Uterus (tissue), 4 donors: ENCODE data around the gene MAPKAPK2. TPM values are rescaled to one million over a fixed set of nuclear protein-coding genes. Genes with fewer than 3 reads are reported as not detected.
"Not testable (repeated sequence)": the region's sequence is repeated elsewhere in the genome, so short reads cannot be mapped to it uniquely, and the experiment has no call there.

Experiments
- DNase-seq, 2 donors: peaks; one replicate each; pipeline ENCODE4 v3.0.0-alpha.2; 2019 to 2020
- H3K27ac ChIP-seq, 2 donors: fragments of 200-600 bp; sonication (generic); 1 replicate in 1 of 2; 2 replicates in 1 of 2; pipeline ENCODE4 v1.5.1; 2016 to 2018
- H3K27me3 ChIP-seq, 2 donors: fragments of 200-600 bp; sonication (generic); one replicate each; pipeline ENCODE4 v1.5.1; 2018 to 2019; ENCODE audit warnings: control low read depth in 1 of 2
- H3K36me3 ChIP-seq, 2 donors: fragments of 200-600 bp; sonication (generic); one replicate each; pipeline ENCODE4 v1.5.1; 2019; ENCODE audit warnings: control low read depth in 1 of 2
- H3K4me1 ChIP-seq, 2 donors: fragments of 200-600 bp; sonication (generic); one replicate each; pipeline ENCODE4 v1.5.1; 2018 to 2019; ENCODE audit warnings: control low read depth in 1 of 2
- H3K4me3 ChIP-seq, 2 donors: fragments of 200-600 bp; sonication (generic); 1 replicate in 1 of 2; 2 replicates in 1 of 2; pipeline ENCODE4 v1.5.1; 2018 to 2019; ENCODE audit warnings: mild to moderate bottlenecking in 1 of 2
- H3K9me3 ChIP-seq, 2 donors: fragments of 200-600 bp; sonication (generic); one replicate each; pipeline ENCODE4 v1.5.1; 2019; ENCODE audit warnings: control low read depth in 1 of 2
- POLR2A ChIP-seq, 2 donors: fragments of 450-650 bp; IDR thresholded peaks; one replicate each; pipeline ENCODE4 v1.6.1; 2016; ENCODE audit warnings: antibody characterized with exemption in 2 of 2, mild to moderate bottlenecking in 1 of 2, moderate library complexity in 1 of 2
- intact Hi-C: fragments of 100-400 bp; cut with DNase I; formaldehyde crosslinking; loops from one replicate; pipeline ENCODE4 v1.15.1; 2023; ENCODE audit warnings: low total_unique reads
- total RNA-seq, 4 donors: library from RNA; depleted of rRNA in 3 of 4; stranded (reverse); fragments of >200 nt in 3 of 4; gene quantifications; one replicate each; pipeline versions ENCODE4 v1.1.0 to v1.2.4, GENCODE V29; 2014 to 2023
- TF ChIP-seq, protein P1 (sequence below), 4 experiments: fragments of 200-600 bp in 2 of 4; fragments of 450-650 bp in 2 of 4; sonication (generic) in 2 of 4; IDR thresholded peaks; one replicate each; pipeline ENCODE4 v1.5.1; 2016 to 2019; ENCODE audit warnings: antibody characterized with exemption in 4 of 4, mild to moderate bottlenecking in 2 of 4, moderate library complexity in 1 of 4
- donor health status: DM: yes; HTN: yes; CAD: no.

MAPKAPK2 gene
- total RNA-seq, 4 donors from 2014 or later = 17.1 to 89.2 (median 27.4) TPM

DNA sequence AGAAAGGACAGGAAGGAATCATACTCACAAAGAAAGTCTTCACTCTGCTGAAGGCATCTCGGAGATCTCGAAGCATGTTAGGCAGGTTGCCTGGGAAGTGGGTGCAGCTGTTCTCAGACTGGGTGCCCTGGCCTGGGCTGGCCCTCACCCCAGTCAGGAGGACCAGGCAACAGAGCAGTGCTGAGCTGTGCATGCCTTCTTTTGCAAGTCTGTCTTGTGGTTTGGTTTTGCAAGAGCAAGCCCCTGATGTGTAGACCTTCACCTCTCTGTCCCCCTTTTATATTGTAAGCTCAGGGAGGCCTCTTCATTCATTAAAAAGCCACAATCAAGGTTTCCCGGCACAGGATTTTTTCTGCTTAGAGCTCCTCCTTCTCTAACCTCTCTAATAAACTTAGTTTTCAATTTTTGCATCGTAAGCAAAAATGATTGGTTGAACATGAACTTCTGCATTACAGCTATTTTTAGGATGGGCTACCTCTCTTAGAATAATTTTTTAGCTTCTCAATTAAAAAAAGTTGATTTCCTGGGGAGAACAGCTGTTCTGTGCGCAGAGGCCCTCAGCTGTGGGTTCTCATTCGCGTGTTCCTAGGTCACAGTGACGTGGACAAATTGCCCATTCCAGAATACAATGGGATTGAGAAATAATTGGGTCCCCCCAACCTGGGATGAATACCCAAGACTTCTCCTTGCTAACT, 87.7 kb downstream of the MAPKAPK2 start, which contains the start of gene IL10:
IL10 (minus strand) TSS at position 252 of the 695 bp plus-strand sequence; CDS start at position 193, 59 bp downstream.
- no peak for DNase-seq
- intact Hi-C loops = no loop called here
- H3K4me1 ChIP-seq = no peaks in the 10 kb centered on the region
- no peaks in the 10 kb centered on the region for H3K9me3 ChIP-seq
- no peak within 1 kb of the TSS for H3K27ac ChIP-seq
- TF ChIP-seq POLR2A (IDR thresholded peaks at IDR 0.05) = no peak
- TF ChIP-seq, protein P1, sequence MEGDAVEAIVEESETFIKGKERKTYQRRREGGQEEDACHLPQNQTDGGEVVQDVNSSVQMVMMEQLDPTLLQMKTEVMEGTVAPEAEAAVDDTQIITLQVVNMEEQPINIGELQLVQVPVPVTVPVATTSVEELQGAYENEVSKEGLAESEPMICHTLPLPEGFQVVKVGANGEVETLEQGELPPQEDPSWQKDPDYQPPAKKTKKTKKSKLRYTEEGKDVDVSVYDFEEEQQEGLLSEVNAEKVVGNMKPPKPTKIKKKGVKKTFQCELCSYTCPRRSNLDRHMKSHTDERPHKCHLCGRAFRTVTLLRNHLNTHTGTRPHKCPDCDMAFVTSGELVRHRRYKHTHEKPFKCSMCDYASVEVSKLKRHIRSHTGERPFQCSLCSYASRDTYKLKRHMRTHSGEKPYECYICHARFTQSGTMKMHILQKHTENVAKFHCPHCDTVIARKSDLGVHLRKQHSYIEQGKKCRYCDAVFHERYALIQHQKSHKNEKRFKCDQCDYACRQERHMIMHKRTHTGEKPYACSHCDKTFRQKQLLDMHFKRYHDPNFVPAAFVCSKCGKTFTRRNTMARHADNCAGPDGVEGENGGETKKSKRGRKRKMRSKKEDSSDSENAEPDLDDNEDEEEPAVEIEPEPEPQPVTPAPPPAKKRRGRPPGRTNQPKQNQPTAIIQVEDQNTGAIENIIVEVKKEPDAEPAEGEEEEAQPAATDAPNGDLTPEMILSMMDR (IDR thresholded peaks at IDR 0.05) = no peak
- H3K4me3 ChIP-seq = no peak within 1 kb of the TSS
- no peaks in the 10 kb centered on the region for H3K36me3 ChIP-seq
- no peaks in the 10 kb centered on the region for H3K27me3 ChIP-seq

DNA sequence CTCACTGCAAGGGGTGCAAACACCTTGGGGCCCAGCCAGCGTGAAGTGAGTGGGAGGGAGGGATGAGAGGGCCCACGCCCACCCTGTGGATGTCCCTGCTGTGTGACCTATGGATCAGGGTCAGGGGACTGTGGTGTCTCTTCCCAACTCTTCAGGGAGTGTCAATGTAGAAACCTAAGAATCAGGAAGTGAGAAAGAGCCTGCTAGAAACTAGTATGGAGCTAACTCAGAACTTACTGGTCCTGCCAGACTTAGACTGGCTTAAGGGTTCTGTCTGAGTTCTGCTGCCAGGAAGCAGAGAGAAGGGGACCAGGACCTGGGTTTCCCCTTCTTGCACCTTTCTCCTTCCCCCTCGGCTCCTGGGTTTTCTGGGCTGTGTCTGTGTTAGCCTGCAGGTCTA, 89.4 kb downstream of the MAPKAPK2 start:
- H3K4me1 ChIP-seq = no peaks in the 10 kb centered on the region
- DNase-seq = no peak
- H3K36me3 ChIP-seq = no peaks in the 10 kb centered on the region
- H3K27me3 ChIP-seq = no peaks in the 10 kb centered on the region
- no peak overlapping the region for H3K27ac ChIP-seq
- TF ChIP-seq, protein P1 (IDR thresholded peaks at IDR 0.05) = no peak
- no peak for TF ChIP-seq POLR2A (IDR thresholded peaks at IDR 0.05)
- H3K4me3 ChIP-seq = no peak overlapping the region
- intact Hi-C loops = no loop called here
- H3K9me3 ChIP-seq = no peaks in the 10 kb centered on the region

DNA sequence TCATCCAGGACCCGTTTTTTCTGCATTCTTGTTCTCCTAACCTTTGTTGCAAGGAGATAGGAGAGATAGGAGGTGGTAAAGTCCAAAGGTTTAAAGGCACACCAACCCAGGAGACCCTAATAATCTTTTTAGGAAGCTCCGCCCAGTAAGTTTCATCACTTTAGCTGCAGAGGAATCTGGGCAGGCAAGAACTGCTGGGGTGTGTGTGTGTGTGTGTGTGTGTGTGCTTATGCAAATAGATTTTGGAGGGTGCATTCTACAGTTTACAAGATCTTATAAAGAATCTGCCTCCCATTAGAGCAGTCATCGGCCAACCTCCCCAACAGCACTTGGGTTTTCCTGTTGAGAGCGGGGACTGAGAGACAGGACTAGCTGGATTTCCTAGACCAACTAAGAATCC, 91.5 kb downstream of the MAPKAPK2 start:
- Histone ChIP-seq H3K4me3 (no peak overlapping the region), H3K36me3 (no peaks in the 10 kb centered on the region), H3K27ac (no peak overlapping the region), H3K27me3 (no peaks in the 10 kb centered on the region), H3K4me1 (no peaks in the 10 kb centered on the region), H3K9me3 (no peaks in the 10 kb centered on the region)
- TF ChIP-seq, protein P1 (IDR thresholded peaks at IDR 0.05) = no peak
- TF ChIP-seq POLR2A (IDR thresholded peaks at IDR 0.05) = no peak
- no peak for DNase-seq
- intact Hi-C loops = no loop called here

DNA sequence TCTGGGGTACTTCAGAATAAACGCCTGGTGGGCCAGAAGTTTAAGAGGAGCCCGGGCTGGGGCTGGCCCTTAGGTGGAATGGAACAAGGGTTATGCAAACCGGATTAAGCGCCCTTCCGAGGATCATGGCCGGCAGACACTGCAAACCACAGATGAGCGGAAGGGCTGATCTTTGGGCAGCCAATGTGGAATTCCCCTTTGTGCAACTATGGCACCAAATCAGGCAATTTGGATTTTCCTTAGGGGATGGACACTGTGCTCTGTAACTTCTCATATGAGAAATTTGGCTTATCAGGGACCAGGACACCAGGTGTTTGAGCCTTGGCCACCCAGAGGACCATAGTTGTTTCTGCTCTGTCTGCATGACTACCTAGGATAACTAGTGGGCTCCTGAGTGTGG, 93.3 kb downstream of the MAPKAPK2 start:
- no peaks in the 10 kb centered on the region for H3K27me3 ChIP-seq
- intact Hi-C loops = no loop called here
- no peak overlapping the region for H3K27ac ChIP-seq
- no peak for TF ChIP-seq POLR2A (IDR thresholded peaks at IDR 0.05)
- TF ChIP-seq, protein P1 (IDR thresholded peaks at IDR 0.05) = no peak
- no peaks in the 10 kb centered on the region for H3K9me3 ChIP-seq
- H3K4me3 ChIP-seq = no peak overlapping the region
- DNase-seq = no peak
- H3K36me3 ChIP-seq = no peaks in the 10 kb centered on the region
- no peaks in the 10 kb centered on the region for H3K4me1 ChIP-seq

DNA sequence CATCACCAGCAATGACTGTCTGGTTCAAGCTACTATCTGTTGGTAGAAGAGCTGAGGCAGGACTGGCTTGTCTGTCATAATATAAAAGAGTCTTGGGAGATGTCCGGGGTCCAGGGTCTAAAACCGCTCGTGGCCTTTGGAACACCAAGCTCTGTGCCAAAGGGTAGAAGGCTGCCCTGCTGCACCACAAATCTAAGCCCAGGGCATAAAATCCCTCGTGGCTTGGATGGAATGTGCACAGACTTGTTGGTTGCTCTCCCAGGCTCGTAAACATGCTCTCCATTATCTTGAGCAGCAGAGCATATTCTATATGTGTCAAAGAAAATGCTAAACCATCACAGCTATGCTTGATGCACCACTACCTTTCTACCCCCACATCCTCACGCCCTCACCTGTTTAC, 94.2 kb downstream of the MAPKAPK2 start:
- H3K27ac ChIP-seq, H3K27me3 ChIP-seq, H3K4me3 ChIP-seq, H3K4me1 ChIP-seq, H3K36me3 ChIP-seq, H3K9me3 ChIP-seq, intact Hi-C loops, DNase-seq: not testable (repeated sequence)
